WTC11 (cell line): ENCODE data around the gene EIF4G3.

Source experiments
- CREM ChIP-seq: sonication (generic); formaldehyde crosslinking; IDR thresholded peaks from 2 replicates; pipeline ENCODE4 v1.8.1; 2022; ENCODE audit warnings: mild to moderate bottlenecking, missing genetic modification reagents, moderate library complexity
- ESRRA ChIP-seq: sonication (generic); formaldehyde crosslinking; IDR thresholded peaks from 2 replicates; pipeline ENCODE4 v1.8.1; 2022; ENCODE audit warnings: mild to moderate bottlenecking, missing genetic modification reagents, borderline replicate concordance
- FOXK1 ChIP-seq: sonication (generic); formaldehyde crosslinking; IDR thresholded peaks from 2 replicates; pipeline ENCODE4 v1.8.0; 2022; ENCODE audit warnings: mild to moderate bottlenecking, moderate library complexity, missing genetic modification reagents
- TEAD4 ChIP-seq: sonication (generic); formaldehyde crosslinking; IDR thresholded peaks from 2 replicates; pipeline ENCODE4 v1.8.0; 2022; ENCODE audit warnings: mild to moderate bottlenecking, missing genetic modification reagents
- TF ChIP-seq, protein P1 (sequence below): fragments of 200-600 bp; IDR thresholded peaks from 2 replicates; pipeline ENCODE4 v1.8.0; 2022; ENCODE audit warnings: antibody characterized with exemption
- TF ChIP-seq, protein P2 (sequence below): sonication (generic); formaldehyde crosslinking; IDR thresholded peaks from 2 replicates; pipeline ENCODE4 v1.8.1; 2023; ENCODE audit warnings: mild to moderate bottlenecking, moderate library complexity, missing genetic modification reagents

DNA sequence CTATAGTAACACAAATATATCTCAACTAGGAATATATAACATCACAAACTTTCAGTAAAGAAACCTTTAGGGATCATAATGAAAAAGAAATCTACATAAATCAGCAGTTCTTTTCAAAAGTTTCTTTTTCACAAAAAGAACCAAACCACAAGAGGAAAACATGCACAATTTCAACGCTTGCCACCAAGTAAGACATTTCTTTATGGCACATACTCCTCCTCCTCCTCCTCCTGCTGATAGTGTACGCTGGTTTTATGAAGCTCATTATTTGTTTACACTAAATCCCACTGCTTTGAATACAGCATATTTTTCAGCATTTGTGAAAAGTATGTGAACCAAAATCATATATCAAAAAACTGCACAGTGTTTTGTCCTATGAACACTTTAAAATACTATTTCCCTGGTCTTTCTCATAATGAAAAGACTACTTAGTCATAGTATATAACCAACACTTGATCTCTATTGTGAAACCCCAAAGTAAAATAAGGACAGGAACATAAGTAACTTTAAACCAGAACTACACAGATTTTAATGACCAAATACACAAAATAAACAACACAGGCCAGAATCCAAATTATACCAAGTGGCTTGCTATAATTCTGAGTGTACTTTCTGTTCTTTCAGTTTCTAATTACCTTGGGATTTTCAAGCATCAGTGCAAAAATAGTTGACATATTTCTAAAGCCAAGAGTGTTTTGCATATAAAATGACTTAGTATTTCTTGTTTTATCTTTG is 184.2 kb downstream of the EIF4G3 start:
- TF ChIP-seq FOXK1 (CRISPR knock-in tag) (no peak), CREM (CRISPR knock-in tag) (no peak), TEAD4 (CRISPR knock-in tag) (no peak), ESRRA (CRISPR knock-in tag) (no peak)
- TF ChIP-seq, protein P1, sequence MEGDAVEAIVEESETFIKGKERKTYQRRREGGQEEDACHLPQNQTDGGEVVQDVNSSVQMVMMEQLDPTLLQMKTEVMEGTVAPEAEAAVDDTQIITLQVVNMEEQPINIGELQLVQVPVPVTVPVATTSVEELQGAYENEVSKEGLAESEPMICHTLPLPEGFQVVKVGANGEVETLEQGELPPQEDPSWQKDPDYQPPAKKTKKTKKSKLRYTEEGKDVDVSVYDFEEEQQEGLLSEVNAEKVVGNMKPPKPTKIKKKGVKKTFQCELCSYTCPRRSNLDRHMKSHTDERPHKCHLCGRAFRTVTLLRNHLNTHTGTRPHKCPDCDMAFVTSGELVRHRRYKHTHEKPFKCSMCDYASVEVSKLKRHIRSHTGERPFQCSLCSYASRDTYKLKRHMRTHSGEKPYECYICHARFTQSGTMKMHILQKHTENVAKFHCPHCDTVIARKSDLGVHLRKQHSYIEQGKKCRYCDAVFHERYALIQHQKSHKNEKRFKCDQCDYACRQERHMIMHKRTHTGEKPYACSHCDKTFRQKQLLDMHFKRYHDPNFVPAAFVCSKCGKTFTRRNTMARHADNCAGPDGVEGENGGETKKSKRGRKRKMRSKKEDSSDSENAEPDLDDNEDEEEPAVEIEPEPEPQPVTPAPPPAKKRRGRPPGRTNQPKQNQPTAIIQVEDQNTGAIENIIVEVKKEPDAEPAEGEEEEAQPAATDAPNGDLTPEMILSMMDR = no peak
- TF ChIP-seq, protein P2, sequence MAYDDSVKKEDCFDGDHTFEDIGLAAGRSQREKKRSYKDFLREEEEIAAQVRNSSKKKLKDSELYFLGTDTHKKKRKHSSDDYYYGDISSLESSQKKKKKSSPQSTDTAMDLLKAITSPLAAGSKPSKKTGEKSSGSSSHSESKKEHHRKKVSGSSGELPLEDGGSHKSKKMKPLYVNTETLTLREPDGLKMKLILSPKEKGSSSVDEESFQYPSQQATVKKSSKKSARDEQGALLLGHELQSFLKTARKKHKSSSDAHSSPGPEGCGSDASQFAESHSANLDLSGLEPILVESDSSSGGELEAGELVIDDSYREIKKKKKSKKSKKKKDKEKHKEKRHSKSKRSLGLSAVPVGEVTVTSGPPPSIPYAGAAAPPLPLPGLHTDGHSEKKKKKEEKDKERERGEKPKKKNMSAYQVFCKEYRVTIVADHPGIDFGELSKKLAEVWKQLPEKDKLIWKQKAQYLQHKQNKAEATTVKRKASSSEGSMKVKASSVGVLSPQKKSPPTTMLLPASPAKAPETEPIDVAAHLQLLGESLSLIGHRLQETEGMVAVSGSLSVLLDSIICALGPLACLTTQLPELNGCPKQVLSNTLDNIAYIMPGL (CRISPR knock-in tag) = no peak
